ENCODE results near the gene ARHGAP30. TPM values are rescaled to one million over a fixed set of nuclear protein-coding genes. Genes with fewer than 3 reads are reported as not detected.

Gene ARHGAP30
- total RNA-seq, 5 donors from 2014 or later (not counting 1 experiment from before 2014, with no cell fraction given) = 193 to 299 (median 279) TPM

DNA sequence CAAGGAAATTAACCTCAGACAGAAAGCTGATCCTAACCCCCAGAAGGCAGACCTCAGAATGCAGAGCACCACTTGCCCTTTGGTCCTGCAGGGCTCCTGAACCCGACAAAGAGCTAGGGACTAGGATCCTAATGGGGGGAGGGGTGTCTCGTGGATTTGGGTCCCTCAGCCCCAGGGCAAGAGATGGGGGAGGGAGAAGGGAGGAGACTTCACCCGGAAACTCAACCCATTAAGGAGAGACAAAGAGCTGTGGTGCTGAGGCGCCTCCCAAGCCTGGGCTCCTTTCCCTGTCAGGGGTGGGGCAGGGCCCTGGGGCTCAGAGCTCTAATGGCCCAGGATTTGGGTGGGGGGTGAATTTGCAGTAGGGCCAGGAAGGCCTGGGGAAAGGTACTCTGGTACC lies 16.8 kb upstream of the ARHGAP30 start:
- Mint-ChIP-seq H3K27ac (no peak overlapping the region), H3K36me3 (no peaks in the 10 kb centered on the region), H3K9me3 (no peaks in the 10 kb centered on the region), H3K27me3 (no peaks in the 10 kb centered on the region), H3K4me1 (peaks cover 6 to 10% (median 8%) of the 10 kb centered on the region in 3 donors), H3K4me3 (no peak overlapping the region)
- CTCF ChIA-PET = no interaction called here
- H3K27me3 ChIP-seq (replicated peaks in 1 of 2; ENCODE audit: control insufficient read depth in 2 of 2, extremely low read depth in 1 of 2, insufficient read depth in 2 of 2, low read length in 1 of 2) = peaks cover 0 to 5% of the 10 kb centered on the region in 2 experiments
- H3K4me3 ChIP-seq (ENCODE audit: control insufficient read depth in 1 of 2, extremely low read depth in 1 of 2, low read length in 1 of 2) = no peak overlapping the region
- no peak for DNase-seq
- no peaks in the 10 kb centered on the region for H3K9me3 ChIP-seq
- WGBS (ENCODE audit: insufficient coverage) = 67% methylated on average over 3 of the region's 4 CpGs
- POLR2A ChIA-PET = interaction anchor here in 1 of 2 donors (0.6 kb wide), 2 partner anchors 221 to 224 kb away, joined by 3 to 6 read pairs; partner anchors contain the start of gene CD244
- H3K27ac ChIP-seq (ENCODE audit: low read length) = no peak overlapping the region
- ATAC-seq (replicated peaks in 1 of 4) = no peak
- H3K36me3 ChIP-seq (ENCODE audit: control insufficient read depth in 2 of 2, extremely low read depth in 1 of 2, insufficient read depth in 1 of 2, low read length in 1 of 2) = no peaks in the 10 kb centered on the region
- peaks cover 0 to 6% of the 10 kb centered on the region in 2 experiments for H3K4me1 ChIP-seq (ENCODE audit: control insufficient read depth in 1 of 2, extremely low read depth in 1 of 2, insufficient read depth in 2 of 2, low read length in 2 of 2)

DNA sequence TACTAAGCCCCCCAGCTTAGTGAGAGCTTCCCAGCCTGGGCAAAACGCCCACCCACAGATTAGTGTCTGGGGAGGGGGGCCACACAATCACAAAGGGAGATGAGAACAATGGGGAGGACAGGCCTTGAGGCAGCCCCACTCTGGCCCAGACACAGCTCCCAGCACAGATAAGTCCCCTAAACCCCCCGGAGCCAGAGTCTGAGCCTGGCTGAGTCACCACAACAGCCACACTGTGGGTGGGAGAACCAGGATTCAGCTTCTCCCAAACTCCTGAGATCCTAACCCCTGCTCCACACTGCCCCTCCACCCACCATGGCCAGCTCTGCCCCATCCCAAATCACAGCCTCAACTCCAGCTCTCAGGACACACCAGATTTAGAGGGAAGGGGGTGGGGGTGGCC lies 15.5 kb upstream of the ARHGAP30 start:
- ATAC-seq (replicated peaks in 1 of 4) (no peak), DNase-seq (no peak)
- peaks cover 0 to 1% (median 0%) of the 10 kb centered on the region in 3 donors for H3K4me1 Mint-ChIP-seq
- Histone ChIP-seq H3K9me3 (no peaks in the 10 kb centered on the region), H3K27ac (ENCODE audit: low read length) (no peak overlapping the region), H3K27me3 (replicated peaks in 1 of 2; ENCODE audit: control insufficient read depth in 2 of 2, extremely low read depth in 1 of 2, insufficient read depth in 2 of 2, low read length in 1 of 2) (peaks cover 0 to 5% of the 10 kb centered on the region in 2 experiments), H3K36me3 (ENCODE audit: control insufficient read depth in 2 of 2, extremely low read depth in 1 of 2, insufficient read depth in 1 of 2, low read length in 1 of 2) (no peaks in the 10 kb centered on the region), H3K4me1 (ENCODE audit: control insufficient read depth in 1 of 2, extremely low read depth in 1 of 2, insufficient read depth in 2 of 2, low read length in 2 of 2) (no peaks in the 10 kb centered on the region), H3K4me3 (ENCODE audit: control insufficient read depth in 1 of 2, extremely low read depth in 1 of 2, low read length in 1 of 2) (no peak overlapping the region)
- ChIA-PET POLR2A (interaction anchor here in 1 of 2 donors (0.6 kb wide), 1 partner anchor 81 kb away, joined by 7 read pairs; the partner anchor contains the start of gene PPOX), CTCF (interaction anchor here (0.6 kb wide), 2 partner anchors 57 to 95 kb away, joined by 3 read pairs; no protein-coding TSS in a partner anchor)
- no peak overlapping the region for H3K27ac Mint-ChIP-seq
- no peaks in the 10 kb centered on the region for H3K9me3 Mint-ChIP-seq
- no peaks in the 10 kb centered on the region for H3K27me3 Mint-ChIP-seq
- no peak overlapping the region for H3K4me3 Mint-ChIP-seq
- no peaks in the 10 kb centered on the region for H3K36me3 Mint-ChIP-seq
- WGBS (ENCODE audit: insufficient coverage) = 60% methylated on average over 1 of the region's 2 CpGs

DNA sequence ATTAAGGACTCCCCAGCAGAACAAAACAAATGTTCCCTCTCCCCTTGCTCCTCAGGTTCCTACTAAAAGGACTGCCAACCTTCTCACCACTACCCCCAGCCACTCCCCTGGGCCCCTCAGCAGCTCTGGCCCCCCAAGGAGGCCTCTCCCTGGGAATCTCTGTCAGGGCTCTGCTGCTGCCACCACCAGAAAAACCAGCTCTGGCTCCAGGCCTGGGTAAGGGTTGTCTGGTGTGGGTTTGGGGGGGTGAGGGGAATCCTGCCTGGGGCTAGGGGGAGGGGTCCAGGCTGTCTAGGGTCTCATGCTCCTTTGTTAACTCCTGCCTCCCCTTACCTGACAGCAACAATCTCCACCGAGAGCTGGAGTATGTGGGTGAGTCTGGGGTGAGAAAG lies 14.9 kb upstream of the ARHGAP30 start:
- Histone ChIP-seq H3K4me3 (ENCODE audit: control insufficient read depth in 1 of 2, extremely low read depth in 1 of 2, low read length in 1 of 2) (no peak overlapping the region), H3K9me3 (no peaks in the 10 kb centered on the region), H3K36me3 (ENCODE audit: control insufficient read depth in 2 of 2, extremely low read depth in 1 of 2, insufficient read depth in 1 of 2, low read length in 1 of 2) (no peaks in the 10 kb centered on the region), H3K27ac (ENCODE audit: low read length) (no peak overlapping the region), H3K27me3 (replicated peaks in 1 of 2; ENCODE audit: control insufficient read depth in 2 of 2, extremely low read depth in 1 of 2, insufficient read depth in 2 of 2, low read length in 1 of 2) (peaks cover 0 to 5% of the 10 kb centered on the region in 2 experiments), H3K4me1 (ENCODE audit: control insufficient read depth in 1 of 2, extremely low read depth in 1 of 2, insufficient read depth in 2 of 2, low read length in 2 of 2) (no peaks in the 10 kb centered on the region)
- Mint-ChIP-seq H3K4me3 (no peak overlapping the region), H3K4me1 (no peaks in the 10 kb centered on the region), H3K27ac (no peak overlapping the region), H3K27me3 (no peaks in the 10 kb centered on the region), H3K9me3 (no peaks in the 10 kb centered on the region), H3K36me3 (no peaks in the 10 kb centered on the region)
- CTCF ChIA-PET = interaction anchor here (0.6 to 0.8 kb wide), 3 partner anchors 11 to 94 kb away, joined by 3 to 13 read pairs (median 3); no protein-coding TSS in a partner anchor
- no CpG with 5 or more reads among the region's 1 CpG for WGBS (ENCODE audit: insufficient coverage)
- POLR2A ChIA-PET = no interaction called here
- DNase-seq (no peak), ATAC-seq (replicated peaks in 1 of 4) (no peak)

DNA sequence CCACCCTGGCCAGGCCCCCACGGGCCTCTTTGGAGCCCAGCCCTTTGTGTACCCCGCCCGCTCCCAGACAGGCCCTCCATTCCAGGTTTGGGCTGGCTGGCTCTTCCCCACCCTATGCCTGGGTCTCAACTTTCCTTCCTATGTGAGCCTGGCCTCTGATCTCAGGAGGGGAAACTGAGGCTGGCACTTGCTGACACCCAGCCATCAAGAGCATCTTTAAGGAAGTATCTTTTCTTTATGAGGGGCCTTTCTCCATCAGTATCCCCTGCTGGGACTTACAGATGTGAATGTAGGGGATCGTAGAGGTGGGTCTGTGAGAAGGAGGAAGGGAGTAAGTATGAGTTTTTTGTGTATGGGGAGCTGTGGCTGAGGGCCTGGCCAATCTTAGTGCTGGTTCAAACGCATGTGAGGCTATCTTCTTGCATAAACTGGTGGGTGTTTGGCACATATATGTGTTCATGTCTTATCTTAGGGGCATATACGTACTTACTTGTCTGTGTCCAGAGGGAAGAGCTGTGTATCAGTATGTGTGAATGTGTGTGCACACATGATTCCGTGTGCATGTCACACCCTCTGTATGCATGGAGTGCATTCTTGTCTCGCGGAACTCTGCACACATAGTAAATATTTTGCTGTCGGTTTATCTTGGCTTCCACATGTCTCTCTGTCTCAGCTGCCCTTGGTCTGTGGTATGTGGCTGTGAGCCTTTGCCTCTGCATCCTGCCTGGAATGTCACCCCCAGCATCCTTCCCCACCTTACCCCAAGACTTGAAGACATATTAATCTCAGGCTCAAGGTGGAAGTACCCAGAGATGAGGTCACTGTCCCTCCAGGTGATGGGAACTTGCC lies 14.3 kb upstream of the ARHGAP30 start:
- H3K36me3 Mint-ChIP-seq = no peaks in the 10 kb centered on the region
- ChIA-PET CTCF (interaction anchor here in 1 of 2 donors (0.6 to 0.8 kb wide), 2 partner anchors 10 to 11 kb away, joined by 3 to 13 read pairs; no protein-coding TSS in a partner anchor), POLR2A (no interaction called here)
- DNase-seq (no peak), ATAC-seq (replicated peaks in 1 of 4) (no peak)
- Histone ChIP-seq H3K27me3 (replicated peaks in 1 of 2; ENCODE audit: control insufficient read depth in 2 of 2, extremely low read depth in 1 of 2, insufficient read depth in 2 of 2, low read length in 1 of 2) (peaks cover 0 to 5% of the 10 kb centered on the region in 2 experiments), H3K9me3 (no peaks in the 10 kb centered on the region), H3K4me3 (ENCODE audit: control insufficient read depth in 1 of 2, extremely low read depth in 1 of 2, low read length in 1 of 2) (no peak overlapping the region), H3K36me3 (ENCODE audit: control insufficient read depth in 2 of 2, extremely low read depth in 1 of 2, insufficient read depth in 1 of 2, low read length in 1 of 2) (no peaks in the 10 kb centered on the region), H3K4me1 (ENCODE audit: control insufficient read depth in 1 of 2, extremely low read depth in 1 of 2, insufficient read depth in 2 of 2, low read length in 2 of 2) (no peaks in the 10 kb centered on the region), H3K27ac (ENCODE audit: low read length) (no peak overlapping the region)
- no peaks in the 10 kb centered on the region for H3K27me3 Mint-ChIP-seq
- H3K9me3 Mint-ChIP-seq = no peaks in the 10 kb centered on the region
- no peaks in the 10 kb centered on the region for H3K4me1 Mint-ChIP-seq
- no peak overlapping the region for H3K4me3 Mint-ChIP-seq
- WGBS (ENCODE audit: insufficient coverage) = 80% methylated on average over 5 of the region's 10 CpGs
- H3K27ac Mint-ChIP-seq = no peak overlapping the region

GRCh38 chr1:161082996-161083747 lies 13.5 kb upstream of the ARHGAP30 start:
- H3K4me3 Mint-ChIP-seq = no peak overlapping the region
- no peaks in the 10 kb centered on the region for H3K4me1 ChIP-seq (ENCODE audit: control insufficient read depth in 1 of 2, extremely low read depth in 1 of 2, insufficient read depth in 2 of 2, low read length in 2 of 2)
- POLR2A ChIA-PET = no interaction called here
- H3K27me3 ChIP-seq (replicated peaks in 1 of 2; ENCODE audit: control insufficient read depth in 2 of 2, extremely low read depth in 1 of 2, insufficient read depth in 2 of 2, low read length in 1 of 2) = peaks cover 0 to 5% of the 10 kb centered on the region in 2 experiments
- no peaks in the 10 kb centered on the region for H3K27me3 Mint-ChIP-seq
- no peaks in the 10 kb centered on the region for H3K36me3 Mint-ChIP-seq
- peak in 4 of 35 experiments; percentile 17 to 54 (median 22) for DNase-seq
- H3K9me3 Mint-ChIP-seq = no peaks in the 10 kb centered on the region
- H3K36me3 ChIP-seq (ENCODE audit: control insufficient read depth in 2 of 2, extremely low read depth in 1 of 2, insufficient read depth in 1 of 2, low read length in 1 of 2) = no peaks in the 10 kb centered on the region
- H3K4me1 Mint-ChIP-seq = no peaks in the 10 kb centered on the region
- no peak overlapping the region for H3K4me3 ChIP-seq (ENCODE audit: control insufficient read depth in 1 of 2, extremely low read depth in 1 of 2, low read length in 1 of 2)
- H3K9me3 ChIP-seq = no peaks in the 10 kb centered on the region
- CTCF ChIA-PET = interaction anchor here in 1 of 2 donors (0.8 kb wide), 1 partner anchor 13 kb away, joined by 3 read pairs; no protein-coding TSS in a partner anchor
- no peak overlapping the region for H3K27ac ChIP-seq (ENCODE audit: low read length)
- ATAC-seq (replicated peaks in 1 of 4) = no peak
- 87% methylated on average over 7 of the region's 8 CpGs for WGBS (ENCODE audit: insufficient coverage)
- H3K27ac Mint-ChIP-seq = no peak overlapping the region

- CTCF ChIA-PET = interaction anchor here in 1 of 2 donors (0.8 kb wide), 1 partner anchor 14 kb away, joined by 3 read pairs; no protein-coding TSS in a partner anchor
- POLR2A ChIA-PET = no interaction called here
- H3K27me3 Mint-ChIP-seq = no peaks in the 10 kb centered on the region
These were observed 12.8 kb upstream of the ARHGAP30 start for GRCh38 chr1:161082483-161082882.

More at GRCh38 chr1:161082483-161082882, 12.8 kb upstream of the ARHGAP30 start:
- Histone ChIP-seq H3K27ac (ENCODE audit: low read length) (no peak overlapping the region), H3K9me3 (no peaks in the 10 kb centered on the region), H3K27me3 (replicated peaks in 1 of 2; ENCODE audit: control insufficient read depth in 2 of 2, extremely low read depth in 1 of 2, insufficient read depth in 2 of 2, low read length in 1 of 2) (peaks cover 0 to 5% of the 10 kb centered on the region in 2 experiments), H3K4me3 (ENCODE audit: control insufficient read depth in 1 of 2, extremely low read depth in 1 of 2, low read length in 1 of 2) (no peak overlapping the region), H3K4me1 (ENCODE audit: control insufficient read depth in 1 of 2, extremely low read depth in 1 of 2, insufficient read depth in 2 of 2, low read length in 2 of 2) (no peaks in the 10 kb centered on the region), H3K36me3 (ENCODE audit: control insufficient read depth in 2 of 2, extremely low read depth in 1 of 2, insufficient read depth in 1 of 2, low read length in 1 of 2) (no peaks in the 10 kb centered on the region)
- Mint-ChIP-seq H3K27ac (no peak overlapping the region), H3K9me3 (no peaks in the 10 kb centered on the region), H3K4me3 (no peak overlapping the region), H3K36me3 (no peaks in the 10 kb centered on the region), H3K4me1 (no peaks in the 10 kb centered on the region)
- DNase-seq (no peak), ATAC-seq (replicated peaks in 1 of 4) (no peak)
- no CpG with 5 or more reads among the region's 2 CpGs for WGBS (ENCODE audit: insufficient coverage)
